Vagina (tissue), 2 donors: ENCODE results near the gene DENND1A. TPM values are rescaled to one million over a fixed set of nuclear protein-coding genes. Genes with fewer than 3 reads are reported as not detected.

Experiments used
- DNase-seq, 2 donors: peaks; one replicate each; pipeline ENCODE4 v3.0.0-alpha.2; 2017; ENCODE audit errors: extremely low spot score in 2 of 2
- H3K27ac ChIP-seq: fragments of 200-600 bp; sonication (generic); one replicate; pipeline ENCODE4 v1.5.1; 2019
- H3K27me3 ChIP-seq: fragments of 200-600 bp; sonication (generic); one replicate; pipeline ENCODE4 v1.5.1; 2019
- H3K36me3 ChIP-seq, 2 donors: fragments of 200-600 bp; sonication (generic); one replicate each; pipeline ENCODE4 v1.5.1; 2017 to 2019
- H3K4me1 ChIP-seq: fragments of 200-600 bp; sonication (generic); one replicate; pipeline ENCODE4 v1.5.1; 2019
- H3K4me3 ChIP-seq, 2 donors: fragments of 200-600 bp; sonication (generic); 1 replicate in 1 of 2; 2 replicates in 1 of 2; pipeline ENCODE4 v1.5.1; 2016 to 2019
- H3K9me3 ChIP-seq: fragments of 200-600 bp; sonication (generic); one replicate; pipeline ENCODE4 v1.5.1; 2019
- POLR2A ChIP-seq, 2 donors: fragments of 450-650 bp; IDR thresholded peaks; one replicate each; pipeline ENCODE4 v1.6.1; 2017; ENCODE audit warnings: antibody characterized with exemption in 2 of 2, mild to moderate bottlenecking in 2 of 2, moderate library complexity in 2 of 2
- POLR2AphosphoS5 ChIP-seq, 2 donors: sonication (generic); formaldehyde crosslinking; IDR thresholded peaks; one replicate each; pipeline ENCODE4 v1.9.0; 2017; ENCODE audit warnings: antibody characterized with exemption in 2 of 2, mild to moderate bottlenecking in 2 of 2, low read depth in 1 of 2; ENCODE audit not compliant: insufficient read depth in 1 of 2
- intact Hi-C: fragments of 100-400 bp; cut with DNase I; formaldehyde crosslinking; loops from one replicate; pipeline ENCODE4 v1.15.1; 2023
- total RNA-seq: library from RNA; depleted of rRNA; stranded (reverse); fragments of >200 nt; gene quantifications from one replicate; pipeline ENCODE4 v1.2.3, GENCODE V29; 2016
- TF ChIP-seq, protein P1 (sequence below), 3 experiments: fragments of 450-650 bp in 2 of 3; fragments of 200-600 bp in 1 of 3; sonication (generic) in 1 of 3; IDR thresholded peaks; one replicate each; pipeline ENCODE4 v1.5.1; 2017 to 2019; ENCODE audit warnings: antibody characterized with exemption in 3 of 3, mild to moderate bottlenecking in 2 of 3, moderate library complexity in 2 of 3

Gene DENND1A
- total RNA-seq, 1 donor from 2014 or later, result 20.4 TPM

DNA sequence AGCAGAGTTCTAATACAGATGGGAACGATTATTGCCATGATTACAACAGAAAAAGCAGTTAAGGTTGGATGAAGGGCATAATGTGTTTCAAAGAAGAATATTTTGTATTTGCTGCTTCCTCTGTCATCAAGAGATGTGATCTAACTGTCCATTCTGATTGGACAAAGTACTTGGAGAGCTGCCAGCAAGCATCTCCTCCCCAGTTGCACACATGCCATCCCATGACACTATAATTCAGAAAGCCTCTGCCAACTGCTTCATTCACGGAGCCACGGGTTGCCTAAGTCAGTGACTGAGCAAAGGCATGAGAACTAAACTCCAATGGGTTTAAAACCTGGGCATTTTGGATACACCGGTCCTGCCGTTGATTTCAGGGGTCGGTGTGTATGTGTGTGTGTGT, 320.1 kb downstream of the DENND1A start:
- no peaks in the 10 kb centered on the region for H3K4me1 ChIP-seq
- TF ChIP-seq, protein P1, sequence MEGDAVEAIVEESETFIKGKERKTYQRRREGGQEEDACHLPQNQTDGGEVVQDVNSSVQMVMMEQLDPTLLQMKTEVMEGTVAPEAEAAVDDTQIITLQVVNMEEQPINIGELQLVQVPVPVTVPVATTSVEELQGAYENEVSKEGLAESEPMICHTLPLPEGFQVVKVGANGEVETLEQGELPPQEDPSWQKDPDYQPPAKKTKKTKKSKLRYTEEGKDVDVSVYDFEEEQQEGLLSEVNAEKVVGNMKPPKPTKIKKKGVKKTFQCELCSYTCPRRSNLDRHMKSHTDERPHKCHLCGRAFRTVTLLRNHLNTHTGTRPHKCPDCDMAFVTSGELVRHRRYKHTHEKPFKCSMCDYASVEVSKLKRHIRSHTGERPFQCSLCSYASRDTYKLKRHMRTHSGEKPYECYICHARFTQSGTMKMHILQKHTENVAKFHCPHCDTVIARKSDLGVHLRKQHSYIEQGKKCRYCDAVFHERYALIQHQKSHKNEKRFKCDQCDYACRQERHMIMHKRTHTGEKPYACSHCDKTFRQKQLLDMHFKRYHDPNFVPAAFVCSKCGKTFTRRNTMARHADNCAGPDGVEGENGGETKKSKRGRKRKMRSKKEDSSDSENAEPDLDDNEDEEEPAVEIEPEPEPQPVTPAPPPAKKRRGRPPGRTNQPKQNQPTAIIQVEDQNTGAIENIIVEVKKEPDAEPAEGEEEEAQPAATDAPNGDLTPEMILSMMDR (IDR thresholded peaks at IDR 0.05), result no peak
- TF ChIP-seq POLR2AphosphoS5 (IDR thresholded peaks at IDR 0.05; ENCODE audit: insufficient read depth in 1 of 2, low read depth in 1 of 2), result no peak
- no peak for TF ChIP-seq POLR2A (IDR thresholded peaks at IDR 0.05)
- intact Hi-C loops, result no loop called here
- no peaks in the 10 kb centered on the region for H3K9me3 ChIP-seq
- H3K4me3 ChIP-seq, result no peak overlapping the region
- DNase-seq, result no peak
- H3K27ac ChIP-seq, result no peak overlapping the region
- H3K36me3 ChIP-seq, result no peaks in the 10 kb centered on the region
- no peaks in the 10 kb centered on the region for H3K27me3 ChIP-seq

GRCh38 chr9:123608104-123608503, 321.8 kb downstream of the DENND1A start:
- no peak overlapping the region for H3K27ac ChIP-seq
- TF ChIP-seq POLR2A (IDR thresholded peaks at IDR 0.05), result no peak
- TF ChIP-seq, protein P1 (IDR thresholded peaks at IDR 0.05), result no peak
- TF ChIP-seq POLR2AphosphoS5 (IDR thresholded peaks at IDR 0.05; ENCODE audit: insufficient read depth in 1 of 2, low read depth in 1 of 2), result no peak
- no peaks in the 10 kb centered on the region for H3K36me3 ChIP-seq
- H3K9me3 ChIP-seq, result no peaks in the 10 kb centered on the region
- DNase-seq, result peak in 1 of 2 donors; percentile 25
- no peaks in the 10 kb centered on the region for H3K27me3 ChIP-seq
- intact Hi-C loops, result no loop called here
- no peaks in the 10 kb centered on the region for H3K4me1 ChIP-seq
- no peak overlapping the region for H3K4me3 ChIP-seq

DNA sequence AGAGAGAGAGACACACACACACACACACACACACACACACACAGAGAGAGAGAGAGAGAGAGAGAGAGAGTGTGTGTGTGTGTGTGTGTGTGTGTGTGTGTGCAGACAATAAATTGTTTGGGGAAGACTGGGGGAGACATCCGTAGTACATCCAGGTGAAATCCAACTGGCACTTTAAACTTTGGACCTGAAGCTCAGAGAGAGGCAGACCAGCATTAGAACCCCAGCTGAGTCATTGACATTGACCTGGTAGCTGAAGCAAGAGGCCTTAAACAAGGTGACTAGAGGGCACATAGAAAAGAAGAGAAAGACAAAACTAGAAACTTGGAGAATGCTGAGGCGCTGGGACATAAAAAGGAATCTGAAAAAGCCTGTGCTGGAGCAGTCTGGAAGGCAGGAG, 322.4 kb downstream of the DENND1A start:
- no peaks in the 10 kb centered on the region for H3K36me3 ChIP-seq
- H3K27ac ChIP-seq, result no peak overlapping the region
- no peaks in the 10 kb centered on the region for H3K4me1 ChIP-seq
- H3K4me3 ChIP-seq, result no peak overlapping the region
- no peaks in the 10 kb centered on the region for H3K27me3 ChIP-seq
- DNase-seq, result peak in 1 of 2 donors; percentile 29
- no peaks in the 10 kb centered on the region for H3K9me3 ChIP-seq
- TF ChIP-seq, protein P1 (IDR thresholded peaks at IDR 0.05), result no peak
- TF ChIP-seq POLR2A (IDR thresholded peaks at IDR 0.05) (no peak), POLR2AphosphoS5 (IDR thresholded peaks at IDR 0.05; ENCODE audit: insufficient read depth in 1 of 2, low read depth in 1 of 2) (no peak)
- intact Hi-C loops, result no loop called here

GRCh38 chr9:123606141-123606540, 323.8 kb downstream of the DENND1A start:
- Histone ChIP-seq H3K27ac (no peak overlapping the region), H3K4me1 (no peaks in the 10 kb centered on the region), H3K4me3 (no peak overlapping the region), H3K36me3 (no peaks in the 10 kb centered on the region), H3K9me3 (no peaks in the 10 kb centered on the region), H3K27me3 (no peaks in the 10 kb centered on the region)
- intact Hi-C loops, result no loop called here
- TF ChIP-seq POLR2AphosphoS5 (IDR thresholded peaks at IDR 0.05; ENCODE audit: insufficient read depth in 1 of 2, low read depth in 1 of 2), result no peak
- TF ChIP-seq, protein P1 (IDR thresholded peaks at IDR 0.05), result no peak
- TF ChIP-seq POLR2A (IDR thresholded peaks at IDR 0.05), result no peak
- no peak for DNase-seq

- Histone ChIP-seq H3K36me3 (no peaks in the 10 kb centered on the region), H3K4me3 (no peak overlapping the region), H3K4me1 (no peaks in the 10 kb centered on the region), H3K27ac (no peak overlapping the region), H3K9me3 (no peaks in the 10 kb centered on the region), H3K27me3 (no peaks in the 10 kb centered on the region)
- DNase-seq, result no peak
- intact Hi-C loops, result no loop called here
- TF ChIP-seq POLR2AphosphoS5 (IDR thresholded peaks at IDR 0.05; ENCODE audit: insufficient read depth in 1 of 2, low read depth in 1 of 2) (no peak), POLR2A (IDR thresholded peaks at IDR 0.05) (no peak)
- TF ChIP-seq, protein P1 (IDR thresholded peaks at IDR 0.05), result no peak
Observed at GRCh38 chr9:123605286-123605685, 324.6 kb downstream of the DENND1A start.
